T-helper 2 cell treated with Interferon-gamma antibody and Interleukin-4, amounts not matched to agents 100 ng/mL and 5 ng/mL, for 36 hours (primary cell): ENCODE measurements around the gene NTN1. TPM values are rescaled to one million over a fixed set of nuclear protein-coding genes. Genes with fewer than 3 reads are reported as not detected.

Source experiments
- intact Hi-C: fragments of 100-400 bp; cut with micrococcal nuclease; formaldehyde crosslinking; loops from one replicate; pipeline ENCODE4 v1.15.1; 2023
- total RNA-seq: library from RNA; stranded (reverse); gene quantifications from 2 replicates; pipeline ENCODE4 v1.2.3, GENCODE V29; 2022

The NTN1 gene
- total RNA-seq, 1 donor from 2014 or later: 0.09 TPM

DNA sequence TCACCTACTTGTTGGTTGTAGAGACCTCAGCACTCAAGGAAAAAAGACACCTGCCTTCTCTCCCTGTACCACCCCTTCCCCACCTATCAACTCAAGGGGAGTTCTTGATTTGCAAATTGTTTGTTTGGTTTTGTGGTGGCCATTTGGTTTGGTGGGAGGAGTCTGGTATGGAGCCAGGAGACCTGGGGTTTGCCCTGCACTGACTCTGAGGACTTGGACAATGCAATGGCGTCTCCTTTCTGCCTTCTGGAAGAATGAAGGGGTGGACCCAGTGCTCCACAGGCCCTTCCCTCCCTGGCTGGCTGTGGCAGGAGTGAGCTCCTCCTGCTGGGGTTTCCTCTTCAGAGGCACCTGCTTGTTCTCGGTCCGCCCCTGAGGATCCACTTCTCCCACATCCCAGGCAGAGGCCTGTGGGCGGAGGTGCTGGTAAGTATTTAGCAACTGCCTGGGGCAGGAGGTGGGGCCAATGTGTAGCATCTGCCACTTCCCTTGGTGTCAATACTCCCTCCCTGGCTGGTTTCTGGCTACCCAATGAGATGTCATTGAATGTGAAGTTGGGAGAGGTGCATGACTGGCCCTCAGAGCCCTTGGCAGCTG, 164.5 kb downstream of the NTN1 start:
- intact Hi-C loops: no loop called here

DNA sequence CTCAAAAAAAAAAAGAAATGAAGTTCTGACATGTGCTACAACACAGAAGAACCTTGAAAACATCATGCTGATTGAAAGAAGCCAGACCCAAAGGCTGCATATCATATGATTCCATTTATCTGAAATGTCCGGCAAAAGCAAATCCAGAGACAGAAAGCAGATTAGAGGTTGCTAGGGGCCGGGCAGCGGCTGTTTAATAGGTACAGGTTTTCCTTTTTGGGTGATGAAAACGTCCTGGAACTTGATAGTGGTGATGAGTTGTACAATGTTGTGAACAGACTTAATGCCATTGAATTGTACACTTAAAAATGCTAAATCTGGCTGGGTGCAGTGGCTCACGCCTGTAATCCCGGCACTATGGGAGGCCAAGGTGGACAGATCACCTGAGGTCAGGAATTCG, 166.5 kb downstream of the NTN1 start:
- intact Hi-C loops: no loop called here

DNA sequence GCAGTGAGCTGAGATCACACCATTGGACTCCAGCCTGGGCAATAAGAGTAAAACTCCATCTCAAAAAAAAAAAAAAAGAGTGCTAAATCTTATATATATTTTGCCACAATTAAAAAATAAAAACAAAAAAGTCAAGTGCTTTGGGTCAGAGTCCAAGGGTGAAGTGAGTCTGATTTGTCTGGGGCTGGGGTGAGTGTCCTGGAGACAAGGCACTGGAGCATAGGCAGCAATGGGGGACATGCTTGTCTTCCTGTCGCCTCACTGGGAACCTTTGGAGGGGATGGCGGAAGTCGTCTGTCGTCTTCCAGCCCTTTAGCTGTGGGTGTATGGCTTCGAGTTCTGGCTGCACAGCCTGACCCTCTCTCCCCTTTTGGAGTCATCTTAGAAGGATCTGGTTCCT, 167.1 kb downstream of the NTN1 start:
- intact Hi-C loops: no loop called here

DNA sequence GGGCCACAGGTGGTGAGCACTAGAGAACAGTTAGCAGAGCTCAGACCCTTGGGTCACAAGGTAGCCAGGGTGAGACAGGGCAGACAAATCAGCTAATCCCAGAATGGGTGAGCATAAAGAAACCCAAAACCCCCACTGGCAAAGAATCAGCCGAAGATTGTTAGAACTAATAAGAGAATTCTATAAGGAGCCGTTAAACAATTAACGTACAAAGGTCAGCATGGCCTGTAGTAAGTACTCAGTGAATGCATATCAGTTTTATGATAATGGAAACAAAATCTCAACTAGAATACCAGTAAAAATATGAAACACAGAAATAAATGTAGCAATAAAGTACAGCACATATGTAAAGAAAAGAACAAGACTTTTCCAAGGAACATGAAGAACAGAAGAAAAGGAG, 168.6 kb downstream of the NTN1 start:
- intact Hi-C loops: no loop called here

DNA sequence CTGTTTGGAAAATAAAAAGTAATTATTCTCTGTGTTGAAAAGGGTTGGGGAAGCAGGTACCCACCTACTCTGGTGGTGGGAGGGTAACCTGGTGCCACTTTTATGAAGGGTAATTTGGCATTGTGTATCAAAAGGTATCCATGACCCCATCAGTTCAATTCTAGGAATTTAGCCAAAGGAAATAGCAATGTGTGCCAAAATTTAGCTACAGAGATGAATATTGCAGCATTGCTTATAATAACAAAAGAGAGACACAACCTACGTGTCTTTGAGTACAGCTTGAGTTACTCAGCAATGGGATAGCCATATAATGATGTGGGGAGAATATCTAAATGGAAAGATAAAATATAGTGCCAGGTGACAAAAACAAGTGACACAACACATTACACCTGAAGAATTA, 170.7 kb downstream of the NTN1 start:
- intact Hi-C loops: no loop called here

DNA sequence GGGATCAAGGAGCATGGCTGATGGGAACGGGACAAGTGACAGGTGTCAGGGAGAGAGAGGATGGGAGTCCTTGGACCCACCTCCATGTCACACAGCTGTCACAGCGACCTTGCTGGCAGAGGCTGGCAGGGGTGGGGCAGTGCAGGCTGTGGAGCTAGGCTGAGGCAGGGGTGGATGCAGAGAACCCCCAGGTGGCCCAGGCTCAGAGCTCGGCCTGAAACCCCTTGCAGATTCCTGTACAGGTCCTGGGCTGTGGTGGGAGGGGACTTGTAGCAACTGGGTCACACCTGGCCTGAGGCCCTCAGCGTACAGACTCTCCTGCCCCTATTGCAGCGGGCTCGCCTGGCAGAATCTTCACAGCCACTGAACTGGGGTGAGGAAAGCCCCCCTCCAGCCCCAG, 174.1 kb downstream of the NTN1 start:
- intact Hi-C loops: no loop called here

DNA sequence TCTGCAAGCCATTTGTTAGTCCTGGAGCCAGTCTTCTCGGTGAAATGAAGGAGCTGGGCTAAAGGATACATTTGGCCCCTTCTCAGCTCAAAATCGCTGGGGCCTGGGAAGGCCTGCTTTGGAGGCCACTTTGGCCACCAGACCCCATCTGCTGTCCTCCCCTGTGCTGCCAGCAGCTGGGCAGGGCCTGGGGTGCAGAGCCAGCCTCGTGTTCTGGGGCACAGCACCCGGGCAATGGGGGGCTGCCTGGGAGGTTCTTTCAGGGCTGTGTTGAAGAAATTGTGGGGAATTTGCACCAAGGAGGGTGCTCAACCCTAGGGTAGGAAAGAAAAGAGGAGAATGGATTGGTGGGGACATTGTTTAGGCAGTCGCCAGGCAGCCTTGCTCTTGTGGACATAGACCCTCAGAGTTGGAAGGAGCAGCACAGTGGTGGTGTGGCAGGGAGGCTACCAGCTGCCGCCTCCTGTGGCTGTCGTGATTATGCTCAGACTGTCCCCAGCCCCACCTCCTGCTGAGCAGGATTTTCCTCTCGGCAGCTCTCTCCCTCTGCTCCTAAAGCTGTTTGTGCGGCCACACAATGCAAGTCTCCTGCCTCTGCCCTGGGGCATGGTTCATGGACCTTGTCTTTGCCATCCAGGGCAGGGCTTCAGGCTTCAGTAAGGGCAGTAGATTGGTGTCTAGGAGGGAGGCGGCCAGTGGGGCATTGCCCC, 174.8 kb downstream of the NTN1 start:
- intact Hi-C loops: no loop called here

DNA sequence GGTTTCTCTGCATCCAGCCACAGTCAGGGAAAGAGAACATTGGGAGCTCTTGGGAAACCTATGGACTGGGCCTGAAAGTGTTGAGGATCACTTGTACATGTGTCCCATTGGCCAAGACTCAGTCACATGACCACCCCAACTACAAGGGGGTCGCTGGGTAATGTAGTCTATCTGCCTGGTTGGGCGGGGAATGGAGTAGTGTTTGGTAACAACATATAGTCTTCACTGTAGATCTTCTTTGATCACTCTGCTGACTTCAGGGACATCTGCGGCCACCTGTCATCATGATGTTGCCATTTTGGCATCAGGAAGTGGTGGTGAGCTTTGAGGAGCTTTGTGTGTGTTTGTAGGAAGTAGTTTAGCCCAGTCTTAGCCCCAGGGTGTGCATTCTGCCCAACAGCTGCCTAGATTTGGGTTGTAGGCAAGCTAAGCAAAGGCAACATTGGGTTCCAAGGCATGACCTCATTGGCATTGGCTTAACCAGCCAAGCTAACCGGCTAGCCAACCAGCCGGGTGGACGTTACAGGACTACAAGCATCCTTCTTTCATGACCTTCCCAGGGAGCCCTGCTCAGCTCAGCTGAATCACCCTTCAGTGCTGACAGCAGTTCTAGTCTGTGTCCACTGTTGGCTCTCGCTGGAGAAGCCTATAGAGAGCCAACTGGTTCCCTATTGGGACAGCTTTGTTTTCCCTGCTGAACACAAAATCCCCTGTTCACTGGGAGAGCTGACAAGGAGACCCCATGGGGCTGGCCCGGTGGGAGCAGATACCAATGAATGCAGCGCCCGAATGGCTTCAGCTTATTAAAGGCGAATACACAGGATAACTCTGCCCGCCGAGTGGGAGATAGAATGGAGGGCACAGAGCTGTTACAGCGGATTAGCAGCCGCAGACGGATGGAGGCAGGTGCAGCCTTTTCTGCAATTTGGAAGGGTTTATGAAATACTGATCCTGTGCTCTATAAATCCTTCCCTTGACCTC, 178.6 kb downstream of the NTN1 start:
- intact Hi-C loops: no loop called here

DNA sequence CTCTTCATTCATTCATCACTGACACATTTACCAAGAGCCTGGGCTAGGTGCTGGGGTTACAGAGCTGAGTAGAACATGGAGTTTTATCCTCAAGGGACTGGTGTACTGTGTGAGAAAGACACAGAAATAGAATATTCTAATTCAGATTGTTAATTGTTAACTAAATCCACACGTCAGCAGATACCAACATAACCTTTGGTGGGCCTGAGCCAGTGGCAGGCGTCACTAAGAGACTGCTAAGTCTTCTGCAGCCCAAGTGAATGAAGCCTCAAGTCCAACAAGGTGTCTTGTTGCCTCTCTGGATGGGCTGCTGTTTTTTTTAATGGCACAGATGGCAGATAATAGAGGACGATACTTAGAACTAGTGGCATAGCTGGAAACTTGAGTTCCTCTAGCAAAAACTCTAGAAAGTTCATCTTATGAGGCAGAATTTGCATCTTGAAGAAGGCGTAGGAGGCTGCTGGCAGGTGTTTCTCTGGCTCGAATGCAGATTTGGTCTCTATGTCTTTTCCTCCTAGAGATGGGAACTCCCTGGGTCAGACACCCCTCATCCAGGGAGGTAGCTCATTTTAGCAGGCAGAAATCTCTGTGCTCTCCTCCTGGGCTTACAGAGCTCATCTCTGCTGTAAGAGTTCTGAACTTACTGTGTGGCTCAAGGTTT, 179.5 kb downstream of the NTN1 start:
- intact Hi-C loops: no loop called here

DNA sequence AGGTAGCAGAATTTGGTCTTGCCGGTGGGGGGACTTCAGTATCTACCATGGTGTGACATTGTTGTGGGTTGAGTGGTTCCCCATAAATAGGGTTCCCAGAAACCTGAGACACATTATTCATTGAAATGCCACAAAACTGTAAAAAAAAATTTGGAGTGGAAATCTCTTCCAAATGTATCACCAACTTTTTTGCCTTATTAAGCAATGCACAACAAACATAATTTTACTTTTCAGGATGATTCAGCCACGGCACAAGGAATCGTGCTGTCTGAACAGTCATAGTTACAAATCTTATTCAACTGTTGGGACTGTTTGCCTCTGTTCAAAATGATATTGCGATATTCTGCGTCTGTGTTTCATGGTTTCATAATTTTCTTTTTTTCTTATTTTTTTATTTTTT, 181.2 kb downstream of the NTN1 start:
- intact Hi-C loops: no loop called here

DNA sequence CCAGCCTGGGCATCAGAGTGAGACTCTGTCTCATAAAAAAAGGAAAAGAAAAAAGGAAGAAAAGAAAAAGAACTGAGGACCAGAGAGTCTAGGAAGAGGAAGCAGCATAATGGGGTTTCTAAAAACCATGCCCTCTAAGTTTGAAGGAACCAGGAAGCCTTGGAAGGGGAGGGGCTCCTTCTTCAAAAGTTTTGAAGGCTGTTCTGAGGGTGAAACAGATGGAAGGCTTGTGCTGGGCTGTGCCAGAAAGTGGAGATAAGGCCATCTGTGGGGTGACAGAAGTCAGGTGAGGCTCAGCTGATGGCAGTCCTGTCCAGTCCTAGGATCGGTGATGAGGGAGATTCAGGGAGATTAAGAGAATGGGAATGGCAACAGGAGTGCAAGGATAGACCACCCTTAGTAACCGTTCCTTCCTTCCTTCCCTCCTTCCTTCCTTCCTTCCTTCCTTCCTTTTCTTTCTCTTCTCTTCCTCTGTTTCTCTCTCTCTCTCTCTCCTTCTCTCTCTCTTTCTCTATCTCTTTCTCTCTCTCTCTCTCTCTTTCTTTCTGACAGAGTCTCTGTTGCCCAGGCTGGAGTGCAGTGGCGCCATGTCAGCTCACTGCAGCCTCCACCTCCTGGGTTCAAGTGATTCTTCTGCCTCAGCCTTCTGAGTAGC, 182.6 kb downstream of the NTN1 start:
- intact Hi-C loops: no loop called here

DNA sequence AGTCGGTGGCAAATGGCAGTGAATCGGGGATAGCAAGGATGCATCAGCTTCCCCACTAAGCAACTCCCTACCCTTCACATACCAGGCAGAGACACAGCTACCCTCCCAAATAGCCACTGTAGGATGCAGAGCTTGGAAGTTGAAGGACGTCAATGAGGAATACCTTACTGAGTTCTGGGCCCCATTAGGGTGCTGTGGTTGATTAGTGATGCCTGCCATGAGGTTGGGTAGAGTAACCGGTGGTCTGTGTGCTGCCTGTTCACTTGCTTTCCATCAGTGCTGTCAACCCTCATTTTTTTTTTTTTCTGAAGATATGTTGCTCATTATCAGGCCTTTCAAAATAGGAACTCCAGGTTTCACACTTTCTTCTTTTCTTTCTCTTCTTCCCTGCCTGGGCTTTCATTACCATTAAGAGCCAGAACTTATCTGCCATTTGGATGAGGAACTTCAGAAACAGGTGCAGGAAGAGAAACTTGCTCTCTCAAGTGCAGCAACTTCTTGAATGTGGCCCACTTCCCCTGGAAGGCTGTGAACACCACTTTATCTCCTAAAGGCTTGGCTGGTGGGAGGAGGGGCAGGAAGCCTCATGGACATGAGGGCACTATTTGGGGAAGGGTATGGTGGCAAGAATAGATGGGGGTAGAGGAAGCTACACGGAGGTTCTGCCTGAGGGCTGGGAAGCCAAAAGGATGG, 183.5 kb downstream of the NTN1 start:
- intact Hi-C loops: no loop called here

DNA sequence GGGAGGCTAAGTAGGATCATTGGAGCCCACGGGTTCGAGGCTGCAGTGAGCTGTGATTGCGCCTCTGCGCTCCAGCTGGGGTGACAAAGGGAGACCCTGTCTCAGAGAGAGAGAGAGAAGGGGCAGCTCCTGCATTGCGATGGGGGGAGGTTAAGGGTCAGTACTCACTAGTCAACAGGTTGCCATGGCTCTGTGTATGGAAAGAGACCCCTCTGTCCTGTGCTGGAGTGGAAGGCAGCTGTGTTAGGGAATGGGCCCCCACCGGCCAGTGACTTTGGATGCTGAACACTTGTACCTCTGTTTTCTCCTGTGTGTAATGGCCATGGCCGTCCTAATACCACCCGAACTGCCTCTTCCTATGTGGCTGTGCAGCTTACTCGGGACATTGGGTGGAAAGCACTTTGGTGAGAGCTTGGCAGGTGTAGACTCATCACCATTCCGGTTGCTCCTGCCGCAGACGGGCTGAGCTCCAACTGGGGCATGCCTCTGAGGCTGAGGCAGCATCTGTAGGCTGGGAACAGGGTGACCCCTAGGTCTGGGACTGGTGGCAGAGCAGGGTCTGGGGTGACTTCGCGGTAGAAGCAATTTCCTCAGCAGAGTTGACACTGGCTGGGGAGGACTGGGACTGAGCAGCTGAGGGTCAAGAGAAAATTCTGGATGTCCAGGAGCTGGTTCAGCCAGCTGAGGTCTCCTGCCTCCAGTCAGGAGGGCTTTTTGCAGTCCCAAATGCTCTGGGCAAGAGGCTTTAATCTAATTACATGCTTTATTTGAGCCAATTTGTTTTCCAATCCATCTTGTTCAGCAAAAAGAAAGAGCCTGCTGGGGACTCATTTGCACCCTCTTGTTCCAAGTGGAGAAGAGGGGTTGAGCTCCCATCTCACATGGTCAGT, 184.5 kb downstream of the NTN1 start:
- intact Hi-C loops: no loop called here

DNA sequence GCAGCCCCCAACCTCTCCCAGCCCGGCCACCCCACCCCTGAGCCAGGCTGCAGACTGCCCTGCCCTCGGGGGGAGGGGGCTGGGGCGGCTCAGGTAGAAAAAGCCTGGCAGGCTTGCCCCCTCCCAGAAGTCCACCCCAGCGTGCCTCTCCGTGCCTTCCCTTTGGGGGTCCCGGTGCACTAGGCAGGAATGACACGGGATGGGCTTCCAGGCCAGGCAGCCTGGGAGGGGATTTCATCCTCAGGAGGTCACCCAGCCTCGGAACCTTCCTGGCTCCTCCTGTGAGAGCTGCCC, 185.0 kb downstream of the NTN1 start:
- intact Hi-C loops: no loop called here

DNA sequence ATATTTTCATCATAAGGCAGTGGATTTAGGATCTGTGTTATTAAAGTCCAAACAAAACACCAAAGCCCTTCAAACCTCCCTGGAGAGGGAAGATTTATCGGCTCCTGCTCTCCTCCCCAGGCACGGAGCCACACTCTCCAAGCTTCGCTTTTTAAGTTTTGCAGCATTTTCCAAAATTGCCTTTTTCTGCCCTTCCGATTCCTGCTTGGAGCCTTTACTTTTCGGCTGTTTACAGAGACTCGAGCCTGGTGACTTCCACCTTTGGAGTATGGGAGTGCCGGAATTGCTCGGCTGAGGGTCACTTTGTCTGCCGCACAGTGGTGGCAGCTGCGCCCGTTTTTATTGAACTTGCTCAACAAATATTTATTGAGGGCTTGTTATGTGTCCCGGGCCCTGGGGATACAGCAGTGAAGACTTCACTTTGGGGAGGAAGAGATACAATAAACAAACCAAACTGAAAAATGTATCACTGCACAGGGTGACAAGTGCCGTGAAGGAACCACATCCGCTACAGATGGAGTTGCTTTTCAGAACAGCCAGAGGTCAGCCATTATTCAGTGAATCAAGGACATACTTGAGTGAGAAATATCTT, 185.5 kb downstream of the NTN1 start:
- intact Hi-C loops: no loop called here

DNA sequence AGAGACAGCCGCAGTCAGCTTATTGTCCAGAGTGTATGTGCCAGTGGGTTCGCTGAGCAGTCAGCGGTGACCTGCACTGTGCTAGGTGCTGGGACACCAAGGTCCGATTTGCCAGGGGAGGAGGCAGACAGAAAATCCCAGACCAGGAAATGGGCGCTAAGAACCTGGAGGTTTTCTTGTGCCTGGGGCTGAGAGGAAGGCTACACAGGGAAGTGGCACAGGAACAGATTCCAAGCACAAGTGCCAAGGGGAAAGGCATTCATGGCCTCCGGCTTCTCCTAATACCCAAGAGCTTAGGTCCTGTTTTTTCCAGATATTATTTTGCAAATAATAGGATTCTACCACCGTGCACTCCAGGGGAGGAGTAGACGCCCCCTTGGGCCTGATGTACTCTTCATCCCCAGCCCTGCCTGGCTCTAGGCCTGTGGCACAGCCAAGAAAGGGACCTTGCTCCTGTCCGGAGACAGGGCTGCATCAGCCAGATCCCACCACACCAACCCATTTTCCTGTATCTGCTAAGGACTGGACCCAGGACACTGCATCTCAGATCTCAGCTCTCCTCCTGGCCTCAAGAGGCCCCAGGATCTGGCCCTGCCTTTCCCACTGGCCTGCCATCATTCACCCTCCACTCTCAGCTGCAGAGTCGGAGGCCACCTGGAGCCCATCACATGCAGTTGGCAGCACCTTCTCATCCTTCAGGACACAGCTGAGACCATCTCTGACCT, 187.2 kb downstream of the NTN1 start:
- intact Hi-C loops: no loop called here

DNA sequence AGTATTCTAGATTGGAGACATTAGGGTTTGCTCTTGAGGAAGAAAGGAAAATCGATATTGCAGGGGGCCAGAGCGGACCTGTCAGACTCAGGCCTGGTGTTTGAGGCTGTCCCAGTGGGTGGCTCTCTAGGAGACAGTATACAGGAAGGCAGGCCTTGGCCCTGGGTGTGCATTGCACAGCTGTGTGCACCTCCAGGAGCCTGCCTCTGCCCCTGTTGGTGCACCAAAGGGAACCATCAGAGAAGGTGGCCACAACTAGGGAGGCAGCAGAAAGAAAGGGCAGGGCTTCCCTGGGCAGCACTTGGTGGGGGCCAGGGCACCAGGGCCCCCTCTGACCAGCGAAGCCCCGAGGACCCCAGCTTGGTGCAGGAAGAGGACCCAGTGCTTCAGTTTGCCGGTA, 188.0 kb downstream of the NTN1 start:
- intact Hi-C loops: no loop called here

DNA sequence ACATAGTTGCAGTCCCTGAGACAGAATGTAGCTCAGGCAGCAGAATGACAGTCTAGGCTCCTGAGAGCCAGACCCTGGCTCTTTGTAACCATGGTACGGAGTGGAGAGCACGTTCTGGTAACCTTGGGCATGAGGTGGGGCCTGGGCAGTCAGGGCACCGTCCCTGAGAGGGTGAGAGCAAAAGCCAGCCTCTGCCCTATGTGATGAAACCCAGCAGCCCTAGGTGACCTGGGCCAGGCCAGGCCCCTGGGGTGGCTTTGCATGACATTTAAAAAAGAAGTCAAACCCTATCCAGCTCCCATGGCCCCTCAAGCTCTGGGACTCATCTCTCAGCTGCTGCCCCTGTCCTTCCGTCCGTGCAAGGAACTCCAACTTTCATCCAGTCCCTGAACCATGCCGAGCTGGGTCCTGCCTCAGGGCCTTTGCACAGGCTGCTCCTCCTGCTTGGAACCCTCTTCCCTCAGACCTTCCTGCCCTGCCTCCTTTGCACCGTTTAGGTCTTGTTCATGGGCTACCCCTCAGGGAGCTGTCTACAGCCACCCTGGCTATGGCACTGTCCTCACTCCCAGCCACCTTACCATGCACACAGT, 188.6 kb downstream of the NTN1 start:
- intact Hi-C loops: no loop called here
